Amniotic stem cell (primary cell): ENCODE measurements around the gene MAP1S.

Experiments
- DNase-seq: peaks from one replicate; lab custom pipeline; 2025; lab: John Stamatoyannopoulos, UW

Gene MAP1S, protein sequence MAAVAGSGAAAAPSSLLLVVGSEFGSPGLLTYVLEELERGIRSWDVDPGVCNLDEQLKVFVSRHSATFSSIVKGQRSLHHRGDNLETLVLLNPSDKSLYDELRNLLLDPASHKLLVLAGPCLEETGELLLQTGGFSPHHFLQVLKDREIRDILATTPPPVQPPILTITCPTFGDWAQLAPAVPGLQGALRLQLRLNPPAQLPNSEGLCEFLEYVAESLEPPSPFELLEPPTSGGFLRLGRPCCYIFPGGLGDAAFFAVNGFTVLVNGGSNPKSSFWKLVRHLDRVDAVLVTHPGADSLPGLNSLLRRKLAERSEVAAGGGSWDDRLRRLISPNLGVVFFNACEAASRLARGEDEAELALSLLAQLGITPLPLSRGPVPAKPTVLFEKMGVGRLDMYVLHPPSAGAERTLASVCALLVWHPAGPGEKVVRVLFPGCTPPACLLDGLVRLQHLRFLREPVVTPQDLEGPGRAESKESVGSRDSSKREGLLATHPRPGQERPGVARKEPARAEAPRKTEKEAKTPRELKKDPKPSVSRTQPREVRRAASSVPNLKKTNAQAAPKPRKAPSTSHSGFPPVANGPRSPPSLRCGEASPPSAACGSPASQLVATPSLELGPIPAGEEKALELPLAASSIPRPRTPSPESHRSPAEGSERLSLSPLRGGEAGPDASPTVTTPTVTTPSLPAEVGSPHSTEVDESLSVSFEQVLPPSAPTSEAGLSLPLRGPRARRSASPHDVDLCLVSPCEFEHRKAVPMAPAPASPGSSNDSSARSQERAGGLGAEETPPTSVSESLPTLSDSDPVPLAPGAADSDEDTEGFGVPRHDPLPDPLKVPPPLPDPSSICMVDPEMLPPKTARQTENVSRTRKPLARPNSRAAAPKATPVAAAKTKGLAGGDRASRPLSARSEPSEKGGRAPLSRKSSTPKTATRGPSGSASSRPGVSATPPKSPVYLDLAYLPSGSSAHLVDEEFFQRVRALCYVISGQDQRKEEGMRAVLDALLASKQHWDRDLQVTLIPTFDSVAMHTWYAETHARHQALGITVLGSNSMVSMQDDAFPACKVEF

DNA sequence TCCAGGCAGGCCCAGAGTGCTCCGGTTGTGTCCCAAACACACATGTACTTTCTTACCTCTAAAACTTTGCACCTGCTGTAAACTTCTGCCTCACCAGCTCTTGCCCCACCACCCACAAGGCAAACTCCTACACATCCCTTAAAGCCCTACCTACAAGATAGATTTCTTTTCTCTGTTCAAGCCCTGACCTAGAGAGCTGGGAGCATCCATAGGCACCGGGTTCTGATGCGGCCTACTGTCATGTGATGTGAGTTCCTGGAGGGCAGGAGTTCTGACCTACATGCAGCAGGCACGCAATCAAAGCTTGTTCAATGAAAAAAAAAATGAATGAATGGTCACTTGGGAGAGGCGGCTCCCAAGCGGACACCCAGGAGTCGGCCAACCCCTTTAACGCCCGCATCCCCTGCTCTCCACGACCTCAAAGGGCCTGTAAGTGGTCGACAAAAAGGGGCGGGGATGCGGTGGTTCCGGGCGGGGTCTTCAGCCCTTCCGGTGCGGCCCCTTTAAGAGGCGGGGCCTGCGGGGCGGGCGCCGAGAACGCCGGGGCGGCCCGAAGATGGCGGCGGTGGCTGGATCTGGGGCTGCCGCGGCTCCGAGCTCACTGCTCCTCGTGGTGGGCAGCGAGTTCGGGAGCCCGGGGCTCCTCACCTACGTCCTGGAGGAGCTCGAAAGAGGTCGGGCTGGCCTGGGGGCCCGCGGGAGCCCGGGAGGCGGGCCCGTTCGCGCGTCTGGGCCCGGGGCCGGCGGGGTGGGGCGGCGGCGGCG lies at the start of gene MAP1S:
MAP1S (plus strand) TSS at position 534 of the 765 bp plus-strand sequence; CDS start at position 557, 23 bp downstream.
- no peak for DNase-seq

DNA sequence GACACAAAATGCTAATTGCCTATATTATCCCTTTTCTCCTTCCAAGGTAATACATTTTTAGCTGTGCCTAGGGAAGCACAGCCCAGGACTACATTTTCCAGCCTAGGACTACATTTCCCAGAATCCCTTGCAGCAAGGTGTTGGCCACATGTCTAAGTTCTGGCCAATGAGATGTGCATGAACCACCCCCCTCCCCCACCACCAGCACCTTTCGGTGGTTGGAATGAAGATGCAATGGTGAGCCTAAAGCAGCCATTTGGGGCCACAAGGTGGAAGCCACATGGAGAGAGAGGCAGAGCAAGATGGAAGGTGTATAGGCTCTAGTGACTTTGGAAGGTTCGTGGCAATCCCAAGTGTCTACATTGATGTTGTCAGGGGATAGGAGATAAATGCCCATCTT lies 47.4 kb upstream of the MAP1S start:
- no peak for DNase-seq

DNA sequence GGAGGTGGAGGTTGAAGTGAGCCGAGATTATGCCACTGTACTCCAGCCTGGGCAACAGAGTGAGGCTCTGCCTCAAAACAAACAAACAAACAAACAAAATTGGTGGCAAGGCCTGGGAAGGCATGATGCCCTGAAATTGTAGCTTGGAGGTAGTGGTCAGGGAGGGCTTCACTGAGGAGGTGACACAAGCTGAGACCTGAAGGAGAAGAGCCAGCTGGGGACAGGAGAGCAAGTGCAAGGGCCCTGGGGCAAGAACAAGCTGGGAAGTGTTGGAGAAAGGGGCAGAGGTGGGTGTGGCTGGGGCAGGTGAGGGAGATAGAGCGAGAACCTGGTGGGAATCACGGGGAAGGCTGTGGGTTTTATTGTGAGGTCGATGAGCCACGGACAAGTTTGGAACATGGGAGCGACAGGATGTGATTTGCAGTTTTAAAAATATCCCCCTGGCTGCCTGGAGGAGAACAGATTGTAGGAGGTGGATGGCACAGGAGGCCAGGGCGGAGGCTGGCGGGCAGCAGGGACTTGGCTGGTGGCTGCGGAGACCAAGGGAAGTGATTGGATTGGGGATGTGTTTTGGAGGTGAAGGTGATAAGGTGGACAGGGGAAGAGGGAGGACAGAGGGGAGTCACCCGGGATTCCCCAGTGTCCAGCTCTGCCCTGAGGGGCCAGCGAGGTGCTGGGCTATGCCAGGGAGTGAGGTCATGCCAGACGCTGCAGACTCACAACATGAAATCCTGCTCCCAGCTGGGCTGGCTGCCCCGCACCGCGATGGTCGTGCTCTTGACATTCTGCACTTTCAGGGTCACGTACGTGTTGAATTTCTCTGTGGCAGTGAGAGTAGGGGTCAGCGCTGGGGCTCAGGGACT lies 45.1 kb upstream of the MAP1S start:
- DNase-seq, result no peak

DNA sequence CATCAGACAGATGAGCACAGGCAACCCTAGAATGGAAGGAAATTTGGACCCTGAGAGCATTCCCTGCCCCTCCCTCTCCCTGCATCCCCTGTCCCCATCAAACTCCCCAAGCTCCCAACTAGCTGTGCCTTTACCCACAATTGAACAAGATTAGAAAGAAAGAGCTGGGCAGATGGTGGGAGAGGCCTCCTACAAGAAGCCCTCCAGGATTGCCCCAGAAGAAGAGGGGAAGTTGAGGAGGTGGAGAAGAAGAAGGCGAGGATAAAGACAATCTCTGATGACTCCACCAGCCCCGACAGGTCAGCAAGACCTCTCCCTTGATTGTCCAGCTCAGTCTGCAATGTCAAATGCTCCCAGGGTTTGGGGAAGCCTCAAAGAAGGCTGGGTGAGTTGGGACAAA lies 43.0 kb upstream of the MAP1S start:
- DNase-seq, result no peak

DNA sequence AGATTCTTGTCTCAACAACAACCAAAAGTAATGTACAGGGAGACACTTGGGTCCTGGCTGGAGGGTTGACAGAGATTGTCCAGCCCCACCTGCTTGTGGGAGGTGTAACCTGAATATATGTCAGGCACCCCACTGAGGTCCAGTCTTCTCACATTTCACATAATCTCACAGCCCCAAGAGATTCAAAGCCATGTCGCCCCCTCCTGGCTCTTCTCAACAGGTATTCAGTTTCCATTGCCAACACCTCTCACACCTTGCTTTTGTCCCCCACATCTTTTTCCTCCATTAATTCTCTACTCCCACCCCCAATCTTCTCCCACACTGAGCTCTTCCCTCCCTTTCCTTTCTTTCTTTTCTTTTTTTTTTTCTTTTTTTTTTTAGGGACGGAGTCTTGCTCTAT lies 42.3 kb upstream of the MAP1S start:
- no peak for DNase-seq

DNA sequence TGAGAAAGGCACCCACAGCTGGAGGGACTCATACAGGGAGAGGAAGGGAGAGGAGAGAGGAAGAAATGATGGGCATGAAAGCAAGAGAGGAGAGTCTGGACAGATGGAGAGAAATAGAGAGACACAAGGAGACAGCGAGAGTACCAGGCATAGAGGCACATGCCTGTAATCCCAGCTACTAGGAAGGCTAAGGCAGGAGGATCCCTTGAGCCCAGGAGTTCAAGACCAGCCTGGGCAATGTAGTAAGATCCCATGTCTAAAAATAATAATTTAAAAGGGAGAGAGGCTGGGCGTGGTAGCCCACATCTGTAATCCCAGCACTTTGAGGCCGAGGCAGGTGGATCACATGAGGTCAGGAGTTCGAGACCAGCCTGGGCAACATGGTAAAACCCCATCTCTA lies 40.4 kb upstream of the MAP1S start:
- DNase-seq, result no peak

DNA sequence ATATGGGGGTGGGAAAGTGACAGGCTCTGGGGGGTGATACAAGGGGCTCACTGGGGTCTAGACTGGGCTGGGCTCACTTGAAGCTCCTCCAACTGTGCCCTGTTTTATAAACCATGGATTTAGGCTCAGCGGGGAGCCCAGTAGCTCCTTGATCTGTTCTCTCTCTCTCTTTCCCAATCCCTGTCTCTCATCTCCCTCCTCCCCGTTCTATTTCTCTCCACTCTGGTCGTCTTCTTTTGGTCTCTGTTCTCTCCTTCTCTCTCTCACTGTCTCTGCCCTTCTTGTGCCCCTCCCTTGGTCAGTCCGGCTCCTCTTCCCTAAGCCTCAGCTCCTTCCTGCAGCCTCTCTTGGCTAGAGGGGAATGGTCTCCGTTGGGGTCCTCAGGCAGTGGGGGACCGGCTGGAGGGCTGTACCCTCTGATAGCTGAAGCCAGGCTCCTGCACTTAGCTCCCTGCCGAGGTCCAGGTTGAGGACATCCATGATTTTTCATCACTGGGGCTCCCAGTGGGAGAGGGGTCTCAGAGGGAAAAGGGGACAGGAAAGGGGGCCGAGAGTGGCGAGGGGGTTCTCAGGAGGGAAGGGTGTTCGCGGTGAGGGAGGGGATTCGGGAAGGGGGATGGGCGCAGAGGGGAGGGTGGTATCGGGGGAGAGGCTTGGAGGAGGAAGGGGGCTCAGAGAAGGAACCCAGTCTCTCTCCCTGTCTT lies 39.6 kb upstream of the MAP1S start:
- no peak for DNase-seq

DNA sequence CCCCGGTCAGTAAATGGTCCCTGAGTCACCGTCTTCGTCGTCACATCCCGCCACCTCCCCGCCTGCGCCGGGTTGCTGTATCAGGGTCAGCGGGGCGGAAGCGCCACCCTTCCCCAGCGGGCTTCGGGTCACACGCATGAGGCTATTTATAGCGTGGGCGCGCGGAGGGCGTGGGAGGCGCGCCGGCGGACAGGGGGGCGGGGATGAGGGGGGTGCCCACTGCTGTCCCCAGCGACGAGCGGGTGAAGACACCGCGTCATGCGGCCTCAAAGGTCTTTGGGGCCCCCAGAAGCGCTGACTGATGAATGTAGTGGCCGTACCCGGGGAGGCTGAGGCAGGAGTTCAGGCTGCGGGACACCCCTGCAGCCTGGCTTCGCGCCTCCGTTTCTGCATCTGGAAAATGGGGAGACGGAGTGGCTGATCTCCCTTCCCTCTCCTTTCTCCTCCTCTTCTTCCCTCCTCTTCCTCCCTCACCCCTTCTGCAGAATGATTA lies 39.0 kb upstream of the MAP1S start:
- no peak for DNase-seq

DNA sequence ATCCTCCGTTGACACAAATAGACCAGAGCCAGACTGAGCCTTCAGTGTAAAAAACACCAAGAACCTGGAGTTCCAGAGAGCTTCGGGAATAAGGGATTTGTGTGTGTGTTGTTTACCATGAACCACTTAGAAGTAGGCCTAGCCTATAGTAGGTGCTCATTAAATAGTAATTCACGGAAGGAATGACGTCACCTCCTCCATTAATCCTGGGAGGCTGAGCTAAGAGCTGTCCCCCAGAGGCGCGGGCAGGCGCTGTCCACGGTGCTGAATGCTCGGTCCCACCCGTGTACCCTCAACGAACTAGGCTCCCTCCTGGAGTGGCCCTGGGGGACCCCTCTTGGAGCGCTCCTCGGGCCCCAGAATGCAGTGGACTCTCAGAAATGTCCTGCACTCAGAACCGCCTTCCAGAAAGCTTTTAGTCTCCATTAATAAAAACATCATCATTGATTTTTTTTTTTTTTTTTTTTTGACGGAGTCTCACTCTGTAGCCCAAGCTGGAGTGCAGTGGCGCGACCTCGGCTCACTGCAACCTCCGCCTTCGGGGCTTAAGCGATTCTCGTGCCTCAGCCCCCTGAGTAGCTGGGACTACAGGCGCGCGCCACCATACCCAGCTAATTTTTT lies 37.7 kb upstream of the MAP1S start:
- DNase-seq, result no peak

DNA sequence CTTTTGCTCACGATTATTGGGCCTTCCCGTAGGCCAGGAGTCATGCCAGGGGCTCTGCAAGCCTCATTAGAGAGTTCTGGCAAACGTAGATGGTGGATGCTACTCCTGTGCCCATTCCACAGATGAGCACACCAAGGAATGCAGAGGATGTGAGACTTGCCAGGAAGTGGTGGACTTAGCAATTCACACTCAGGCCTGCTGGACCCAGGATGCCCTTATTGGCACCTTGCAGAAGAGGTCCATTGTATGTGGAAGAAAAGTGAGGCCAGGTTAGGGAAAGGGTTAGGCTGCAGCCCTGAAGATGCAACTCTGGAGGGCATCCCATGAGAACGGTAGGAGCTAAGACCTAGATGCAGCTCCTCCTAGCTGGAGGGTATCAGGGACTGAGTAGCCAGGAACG lies 37.0 kb upstream of the MAP1S start:
- no peak for DNase-seq

DNA sequence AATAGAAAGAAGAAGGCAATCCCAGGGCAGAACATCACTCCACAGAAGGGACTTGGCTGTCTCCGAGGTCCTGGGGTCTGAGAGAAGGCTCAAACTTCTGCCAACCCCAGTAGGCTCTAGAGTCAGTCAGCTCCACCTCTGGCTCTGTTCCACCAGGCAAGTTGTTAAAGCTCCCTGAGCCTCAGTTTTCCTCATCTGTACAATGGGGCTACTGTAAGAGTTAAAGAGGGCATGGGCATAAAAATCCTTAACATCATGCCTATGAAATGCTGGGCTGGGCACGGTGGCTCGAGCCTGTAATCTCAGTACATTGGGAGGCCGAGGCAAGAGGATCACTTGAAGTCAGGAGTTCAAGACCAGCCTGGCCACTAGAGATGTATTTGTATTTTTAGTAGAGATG lies 36.2 kb upstream of the MAP1S start:
- DNase-seq, result no peak

DNA sequence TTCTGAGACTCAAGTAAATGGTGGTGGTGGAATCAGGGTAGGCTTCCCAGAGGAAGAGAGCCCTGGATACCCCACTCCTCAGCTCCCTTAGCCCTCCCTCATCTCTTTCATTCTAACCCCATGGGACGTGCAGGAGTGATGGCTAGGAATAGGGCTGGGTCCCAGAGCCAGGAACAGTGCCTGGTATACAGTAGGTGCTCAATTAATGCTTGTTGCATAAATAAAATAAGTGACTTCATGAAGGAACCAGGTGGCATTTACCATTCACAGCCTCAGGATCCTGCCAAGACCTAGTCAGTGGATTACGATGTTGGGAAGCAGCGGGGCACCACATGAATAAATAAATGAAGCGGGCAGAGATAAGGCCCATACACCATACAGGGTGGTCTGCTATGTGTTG lies 35.0 kb upstream of the MAP1S start:
- no peak for DNase-seq

DNA sequence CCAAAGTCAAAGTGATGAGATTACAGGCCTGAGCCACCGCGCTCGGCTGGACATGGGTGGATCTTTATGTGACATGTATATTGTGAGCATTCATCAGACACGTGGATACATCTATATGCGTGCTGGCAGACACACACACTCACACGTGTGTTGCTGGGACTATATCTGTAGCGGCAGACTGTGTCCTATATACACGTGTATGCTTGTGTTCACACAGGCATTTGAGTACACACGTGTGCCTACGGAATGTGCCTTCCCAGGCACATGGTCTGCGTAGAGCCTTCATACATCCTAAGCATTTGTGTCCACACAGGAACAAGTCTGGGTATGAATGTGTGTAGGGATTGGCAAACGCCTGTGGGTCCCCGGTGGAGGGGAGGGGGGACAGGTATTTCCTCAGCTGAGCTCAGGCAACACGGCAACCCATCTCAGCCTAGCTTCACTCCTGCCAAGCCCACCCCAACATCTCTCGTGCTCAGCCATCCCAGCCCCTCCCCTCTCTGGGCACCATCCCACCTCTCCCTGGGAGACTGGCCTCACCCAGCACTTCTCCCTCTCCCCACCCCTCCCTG lies 33.7 kb upstream of the MAP1S start:
- no peak for DNase-seq

DNA sequence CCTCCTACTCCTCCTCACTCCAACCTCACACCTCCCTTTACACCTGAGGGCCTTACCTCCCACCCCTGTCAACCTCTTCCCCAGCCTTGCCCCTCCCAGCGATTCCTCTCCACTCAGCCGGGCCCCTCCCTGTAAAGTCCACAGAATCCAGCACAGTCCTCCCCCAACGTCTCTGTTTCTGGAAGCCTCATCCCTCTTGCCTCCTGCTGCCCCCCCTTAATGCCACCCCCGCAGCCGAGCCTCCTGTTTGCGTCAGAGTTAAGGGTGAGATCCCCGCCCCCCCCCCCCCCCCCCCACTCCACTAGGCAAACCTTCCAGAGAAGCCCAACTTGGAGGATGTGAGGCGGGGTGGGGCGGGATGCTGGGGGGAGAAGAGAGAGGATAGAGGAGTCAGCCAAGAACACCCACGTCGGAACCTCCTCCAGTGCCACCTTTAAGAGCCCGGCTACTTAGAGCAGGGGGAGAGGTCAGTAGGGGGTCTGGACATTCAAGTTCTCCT lies 33.2 kb upstream of the MAP1S start:
- no peak for DNase-seq

DNA sequence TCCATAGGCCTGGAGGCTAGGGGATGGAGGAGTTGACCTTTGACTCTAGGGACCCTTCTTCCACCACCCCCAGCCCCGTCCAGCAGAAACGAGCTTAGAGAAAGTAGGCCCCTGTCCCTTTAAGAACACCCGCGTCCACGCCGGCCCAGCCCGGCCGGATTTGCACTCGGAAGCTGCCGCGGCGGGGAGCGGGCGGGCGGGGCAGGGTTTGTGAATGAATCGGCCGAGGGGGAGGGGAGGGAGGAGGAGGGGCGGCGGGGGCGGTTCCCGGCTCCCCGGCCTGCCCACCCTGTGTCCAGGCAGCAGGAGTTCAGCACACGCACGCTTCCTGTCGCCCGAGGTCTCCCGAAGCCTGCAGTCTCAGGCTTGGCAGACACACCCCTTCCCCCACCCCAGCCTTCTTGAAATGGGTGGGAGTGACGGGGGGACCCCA lies 32.7 kb upstream of the MAP1S start:
- no peak for DNase-seq

DNA sequence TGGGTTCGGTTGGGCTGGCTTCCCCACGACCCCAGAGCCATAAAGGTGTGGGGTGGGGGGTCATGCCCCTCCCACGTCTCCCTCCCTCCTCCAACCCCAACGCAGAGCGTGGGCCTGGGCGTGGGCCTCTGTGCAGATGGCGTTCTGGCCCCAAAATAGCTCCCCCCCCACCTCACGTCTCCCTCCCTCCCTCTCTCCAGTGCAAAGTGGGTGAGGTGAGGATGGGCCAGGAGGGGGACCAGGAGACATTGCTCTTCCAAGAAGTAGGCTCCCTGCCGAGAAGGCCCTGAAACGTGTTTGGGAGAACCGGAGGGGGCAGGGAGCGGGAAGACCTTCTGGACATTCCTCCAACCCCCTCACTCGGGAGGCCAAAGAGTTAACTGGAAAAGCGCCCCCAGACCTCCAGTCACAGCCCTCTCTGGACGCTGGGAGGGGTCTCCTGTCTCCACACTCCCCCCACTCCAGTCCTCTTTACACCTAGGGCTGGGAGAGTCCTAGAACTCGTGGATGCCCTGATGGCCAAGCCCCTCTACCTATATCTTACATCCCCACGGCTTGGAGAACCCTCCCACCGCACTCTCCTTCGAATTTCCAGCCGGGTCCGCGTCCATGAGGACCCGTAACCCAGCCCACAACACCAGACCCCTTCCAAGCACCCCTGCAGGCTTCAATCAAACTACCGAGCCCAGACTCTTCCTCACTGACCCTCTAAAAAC lies 32.0 kb upstream of the MAP1S start:
- DNase-seq, result no peak

DNA sequence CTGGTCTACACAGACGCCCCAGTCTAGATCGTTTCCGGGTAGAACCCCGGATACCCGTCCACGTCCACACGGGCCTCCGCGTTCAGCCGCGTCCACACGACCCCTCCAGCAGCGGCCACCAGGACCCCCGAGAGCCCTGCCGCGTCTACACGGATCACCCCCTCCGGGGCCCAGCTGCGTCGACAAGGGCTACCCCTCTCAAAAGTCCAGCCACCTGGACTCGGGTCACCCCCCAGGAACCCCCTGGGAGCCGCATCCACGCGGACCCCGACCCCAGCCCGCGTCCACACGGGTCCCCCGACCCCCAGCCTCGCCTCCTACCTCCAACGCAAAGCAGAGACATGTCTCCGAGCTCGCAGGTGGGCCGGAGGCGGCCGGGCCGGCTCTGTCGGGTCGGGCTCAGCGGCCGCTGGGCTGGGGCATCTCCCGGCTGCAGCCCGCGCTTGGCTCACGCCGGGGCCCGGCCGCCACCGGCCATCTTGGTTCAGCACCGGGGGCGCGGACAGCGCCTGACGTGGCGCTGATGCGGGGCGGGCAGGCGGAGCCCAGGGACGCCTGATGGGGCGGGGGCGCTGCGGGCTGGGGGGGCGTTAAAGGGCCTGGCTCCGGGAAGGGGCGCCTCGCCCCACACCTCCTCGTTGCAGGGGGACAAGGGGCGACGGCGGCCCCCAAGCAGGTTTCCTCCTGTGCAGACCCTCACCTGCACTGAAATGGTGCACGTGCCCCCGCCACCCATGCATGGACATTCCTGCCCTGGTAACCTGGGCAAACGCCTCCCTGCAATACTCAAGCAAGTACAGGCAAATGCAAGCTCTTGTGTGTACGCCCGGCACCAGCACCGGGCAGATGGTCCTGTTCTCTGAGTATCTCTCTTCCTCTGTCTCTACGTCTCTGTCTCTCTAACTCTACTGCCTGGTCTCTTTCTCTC lies 31.2 kb upstream of the MAP1S start, which contains the start of gene UNC13A:
UNC13A (minus strand) TSS at position 498 of the 928 bp plus-strand sequence; CDS start at position 343, 155 bp downstream.
- no peak for DNase-seq
